HG03439 (cell line): ENCODE data around the gene KLK15.

Experiments used
- ATAC-seq: cut with Tn5 transposase; IDR thresholded peaks from one replicate; pipeline ENCODE4 v1.9.1; 2021; ENCODE audit warnings: mild to moderate bottlenecking, moderate library complexity; ENCODE audit not compliant: unreplicated experiment

The KLK15 gene, protein sequence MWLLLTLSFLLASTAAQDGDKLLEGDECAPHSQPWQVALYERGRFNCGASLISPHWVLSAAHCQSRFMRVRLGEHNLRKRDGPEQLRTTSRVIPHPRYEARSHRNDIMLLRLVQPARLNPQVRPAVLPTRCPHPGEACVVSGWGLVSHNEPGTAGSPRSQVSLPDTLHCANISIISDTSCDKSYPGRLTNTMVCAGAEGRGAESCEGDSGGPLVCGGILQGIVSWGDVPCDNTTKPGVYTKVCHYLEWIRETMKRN

DNA sequence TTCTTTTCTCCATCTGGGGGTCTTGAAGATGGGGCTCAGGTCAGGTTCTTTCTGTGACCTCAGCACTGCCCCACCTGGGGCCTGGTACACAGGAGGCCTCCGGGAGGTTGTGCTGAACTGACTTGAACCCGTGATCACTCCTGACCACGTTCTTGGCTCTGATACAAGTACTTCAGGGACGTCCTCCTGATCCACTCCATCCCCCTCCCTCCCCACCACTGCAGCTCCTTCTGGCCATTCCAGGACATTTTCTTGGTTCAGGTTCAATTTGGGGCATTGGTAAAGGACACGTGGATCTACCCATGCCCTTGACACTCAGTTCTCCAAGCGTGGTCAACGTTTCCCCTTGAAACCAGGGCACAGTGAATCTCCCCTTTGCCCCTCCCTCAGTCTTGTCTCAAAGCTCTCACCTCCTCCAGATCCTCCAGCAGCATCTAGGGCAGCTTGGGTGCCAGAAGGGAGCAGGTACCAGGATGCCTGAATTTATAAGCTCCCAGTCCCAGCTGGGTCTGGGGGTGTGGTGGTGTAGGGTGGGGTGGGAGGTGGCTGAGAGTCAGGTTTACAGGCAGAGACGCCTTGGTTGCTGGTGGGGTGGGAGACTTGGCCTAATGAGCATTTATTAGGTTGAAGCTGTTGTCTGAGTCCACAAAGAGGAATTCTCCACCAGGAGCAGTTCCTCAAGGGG lies at the start of gene KLK15:
Gene KLK15, minus strand, starts transcription at position 458 of the 685 bp plus-strand sequence. CDS start 2,082 bp downstream, outside the sequence.
- ATAC-seq = no peak

DNA sequence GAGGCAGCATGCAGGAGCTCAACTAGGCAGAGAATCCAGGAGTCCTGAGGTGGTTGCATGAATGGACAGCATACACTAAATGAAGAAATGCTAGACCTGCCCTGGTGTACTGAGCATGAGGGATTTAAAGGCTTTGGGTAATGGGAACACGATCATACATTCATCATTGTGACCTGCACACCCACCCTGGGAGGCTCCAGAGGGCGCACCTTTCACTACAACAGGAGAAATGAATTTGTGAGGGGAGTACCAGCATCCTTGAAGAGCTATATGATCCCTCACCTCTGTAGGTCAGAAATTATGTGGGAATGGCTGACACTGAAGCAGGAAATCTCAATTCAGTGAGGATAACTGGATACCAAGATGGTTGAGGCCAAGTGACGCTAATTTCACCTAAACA lies 48.8 kb upstream of the KLK15 start:
- no peak for ATAC-seq

DNA sequence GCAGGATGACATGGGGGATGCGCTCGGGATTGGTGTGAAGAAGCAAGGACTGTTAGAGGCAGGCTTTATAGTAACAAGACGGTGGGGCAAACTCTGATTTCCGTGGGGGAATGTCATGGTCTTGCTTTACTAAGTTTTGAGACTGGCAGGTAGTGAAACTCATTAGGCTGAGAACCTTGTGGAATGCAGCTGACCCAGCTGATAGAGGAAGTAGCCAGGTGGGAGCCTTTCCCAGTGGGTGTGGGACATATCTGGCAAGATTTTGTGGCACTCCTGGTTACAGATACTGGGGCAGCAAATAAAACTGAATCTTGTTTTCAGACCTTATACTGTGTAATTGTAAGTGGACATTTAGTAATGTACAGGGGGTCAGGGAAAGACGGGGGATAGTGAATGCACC lies 46.9 kb upstream of the KLK15 start:
- ATAC-seq = no peak

DNA sequence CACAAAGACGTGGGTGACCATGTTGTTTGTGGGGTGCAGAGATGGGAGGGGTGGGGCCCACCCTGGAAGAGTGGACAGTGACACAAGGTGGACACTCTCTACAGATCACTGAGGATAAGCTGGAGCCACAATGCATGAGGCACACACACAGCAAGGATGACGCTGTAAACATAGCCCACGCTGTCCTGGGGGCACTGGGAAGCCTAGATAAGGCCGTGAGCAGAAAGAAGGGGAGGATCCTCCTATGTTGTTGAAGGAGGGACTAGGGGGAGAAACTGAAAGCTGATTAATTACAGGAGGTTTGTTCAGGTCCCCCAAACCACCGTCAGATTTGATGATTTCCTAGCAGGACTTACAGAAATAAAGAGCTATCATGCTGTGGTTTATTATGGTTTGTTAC lies 45.5 kb upstream of the KLK15 start:
- no peak for ATAC-seq

DNA sequence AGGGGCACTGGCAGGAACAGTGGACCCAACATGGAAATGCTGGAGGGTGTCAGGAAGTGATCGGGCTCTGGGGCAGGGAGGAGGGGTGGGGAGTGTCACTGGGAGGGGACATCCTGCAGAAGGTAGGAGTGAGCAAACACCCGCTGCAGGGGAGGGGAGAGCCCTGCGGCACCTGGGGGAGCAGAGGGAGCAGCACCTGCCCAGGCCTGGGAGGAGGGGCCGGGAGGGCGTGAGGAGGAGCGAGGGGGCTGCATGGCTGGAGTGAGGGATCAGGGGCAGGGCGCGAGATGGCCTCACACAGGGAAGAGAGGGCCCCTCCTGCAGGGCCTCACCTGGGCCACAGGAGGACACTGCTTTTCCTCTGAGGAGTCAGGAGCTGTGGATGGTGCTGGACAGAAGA lies 44.0 kb upstream of the KLK15 start:
- no peak for ATAC-seq

DNA sequence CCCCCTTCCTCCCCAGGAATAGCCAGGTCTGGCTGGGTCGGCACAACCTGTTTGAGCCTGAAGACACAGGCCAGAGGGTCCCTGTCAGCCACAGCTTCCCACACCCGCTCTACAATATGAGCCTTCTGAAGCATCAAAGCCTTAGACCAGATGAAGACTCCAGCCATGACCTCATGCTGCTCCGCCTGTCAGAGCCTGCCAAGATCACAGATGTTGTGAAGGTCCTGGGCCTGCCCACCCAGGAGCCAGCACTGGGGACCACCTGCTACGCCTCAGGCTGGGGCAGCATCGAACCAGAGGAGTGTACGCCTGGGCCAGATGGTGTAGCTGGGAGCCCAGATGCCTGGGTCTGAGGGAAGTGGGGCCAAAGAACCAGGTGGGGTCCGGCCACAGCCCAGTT lies 43.1 kb upstream of the KLK15 start:
- no peak for ATAC-seq

DNA sequence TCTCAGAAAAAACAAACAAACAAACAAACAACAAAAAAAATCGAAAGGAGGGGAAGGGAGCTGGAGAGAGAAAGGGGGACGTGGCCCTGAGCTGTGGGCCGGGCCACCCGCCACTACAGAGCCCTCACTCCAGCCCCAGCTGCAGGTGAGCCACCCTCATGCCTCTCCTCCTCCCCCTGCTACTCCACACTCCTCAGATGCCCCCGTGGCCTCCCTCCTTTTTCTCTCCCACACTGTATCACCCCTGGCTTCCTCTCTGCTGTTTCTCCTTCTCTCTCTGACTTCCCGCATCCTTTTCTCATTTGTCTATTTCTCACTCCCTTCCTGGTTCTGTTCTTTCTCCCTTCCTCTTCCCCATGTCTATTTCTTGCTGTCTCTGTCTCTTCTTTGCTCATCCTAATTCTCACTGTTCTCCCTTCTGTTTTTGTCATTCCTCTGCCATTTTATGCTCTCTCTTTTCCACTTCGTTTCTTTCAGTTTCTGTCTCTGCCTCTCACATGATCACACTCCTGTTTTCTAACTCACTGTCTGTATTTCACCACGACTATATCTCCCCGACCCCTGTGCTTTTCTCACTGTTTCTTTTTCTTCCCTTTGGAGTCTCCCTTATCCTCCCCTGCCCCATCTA lies 42.5 kb upstream of the KLK15 start:
- ATAC-seq = no peak

DNA sequence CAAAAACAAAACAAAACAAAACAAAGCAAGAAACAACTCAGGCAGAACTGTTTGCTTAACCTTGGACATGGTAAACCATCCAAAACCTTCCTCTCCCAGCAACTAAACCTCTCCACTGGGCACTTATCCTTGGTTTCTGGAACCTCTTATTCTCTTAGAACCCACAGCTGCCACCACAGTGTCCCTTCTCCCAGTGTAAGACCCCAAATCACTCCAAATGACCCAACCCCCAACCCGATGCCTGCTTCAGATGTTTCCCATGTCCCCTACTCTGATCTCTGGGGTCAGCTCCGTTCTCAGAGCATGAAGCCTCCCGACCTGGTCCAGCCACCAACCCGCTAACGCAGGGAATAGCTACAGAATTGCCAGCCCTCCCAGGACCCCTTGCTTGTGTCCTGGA lies 40.8 kb upstream of the KLK15 start:
- no peak for ATAC-seq

DNA sequence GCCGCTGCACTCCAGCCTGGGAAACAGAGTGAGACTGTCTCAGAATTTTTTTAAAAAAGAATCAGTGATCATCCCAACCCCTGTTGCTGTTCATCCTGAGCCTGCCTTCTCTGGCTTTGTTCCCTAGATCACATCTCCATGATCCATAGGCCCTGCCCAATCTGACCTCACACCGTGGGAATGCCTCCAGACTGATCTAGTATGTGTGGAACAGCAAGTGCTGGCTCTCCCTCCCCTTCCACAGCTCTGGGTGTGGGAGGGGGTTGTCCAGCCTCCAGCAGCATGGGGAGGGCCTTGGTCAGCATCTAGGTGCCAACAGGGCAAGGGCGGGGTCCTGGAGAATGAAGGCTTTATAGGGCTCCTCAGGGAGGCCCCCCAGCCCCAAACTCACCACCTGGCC lies 39.7 kb upstream of the KLK15 start, which contains the start of gene KLK2:
Gene KLK2, plus strand, starts transcription at position 384 of the 400 bp plus-strand sequence. CDS start 35 bp downstream, outside the sequence.
- ATAC-seq = no peak

DNA sequence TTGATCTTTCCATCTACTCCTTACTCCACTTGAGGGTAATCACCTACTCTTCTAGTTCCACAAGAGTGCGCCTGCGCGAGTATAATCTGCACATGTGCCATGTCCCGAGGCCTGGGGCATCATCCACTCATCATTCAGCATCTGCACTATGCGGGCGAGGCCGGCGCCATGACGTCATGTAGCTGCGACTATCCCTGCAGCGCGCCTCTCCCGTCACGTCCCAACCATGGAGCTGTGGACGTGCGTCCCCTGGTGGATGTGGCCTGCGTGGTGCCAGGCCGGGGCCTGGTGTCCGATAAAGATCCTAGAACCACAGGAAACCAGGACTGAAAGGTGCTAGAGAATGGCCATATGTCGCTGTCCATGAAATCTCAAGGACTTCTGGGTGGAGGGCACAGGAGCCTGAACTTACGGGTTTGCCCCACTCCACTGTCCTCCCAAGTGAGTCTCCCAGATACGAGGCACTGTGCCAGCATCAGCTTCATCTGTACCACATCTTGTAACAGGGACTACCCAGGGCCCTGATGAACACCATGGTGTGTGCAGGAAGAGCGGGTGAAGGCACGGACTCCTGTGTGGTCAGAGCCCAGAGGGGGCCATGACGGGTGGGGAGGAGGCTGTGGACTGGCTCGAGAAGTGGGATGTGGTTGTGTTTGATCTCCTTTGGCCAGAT lies 37.2 kb upstream of the KLK15 start:
- ATAC-seq = no peak

DNA sequence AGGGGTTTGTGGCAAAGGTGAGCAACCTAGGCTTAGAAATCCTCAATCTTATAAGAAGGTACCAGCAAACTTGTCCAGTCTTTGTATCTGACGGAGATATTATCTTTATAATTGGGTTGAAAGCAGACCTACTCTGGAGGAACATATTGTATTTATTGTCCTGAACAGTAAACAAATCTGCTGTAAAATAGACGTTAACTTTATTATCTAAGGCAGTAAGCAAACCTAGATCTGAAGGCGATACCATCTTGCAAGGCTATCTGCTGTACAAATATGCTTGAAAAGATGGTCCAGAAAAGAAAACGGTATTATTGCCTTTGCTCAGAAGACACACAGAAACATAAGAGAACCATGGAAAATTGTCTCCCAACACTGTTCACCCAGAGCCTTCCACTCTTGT lies 36.1 kb upstream of the KLK15 start:
- ATAC-seq = no peak

DNA sequence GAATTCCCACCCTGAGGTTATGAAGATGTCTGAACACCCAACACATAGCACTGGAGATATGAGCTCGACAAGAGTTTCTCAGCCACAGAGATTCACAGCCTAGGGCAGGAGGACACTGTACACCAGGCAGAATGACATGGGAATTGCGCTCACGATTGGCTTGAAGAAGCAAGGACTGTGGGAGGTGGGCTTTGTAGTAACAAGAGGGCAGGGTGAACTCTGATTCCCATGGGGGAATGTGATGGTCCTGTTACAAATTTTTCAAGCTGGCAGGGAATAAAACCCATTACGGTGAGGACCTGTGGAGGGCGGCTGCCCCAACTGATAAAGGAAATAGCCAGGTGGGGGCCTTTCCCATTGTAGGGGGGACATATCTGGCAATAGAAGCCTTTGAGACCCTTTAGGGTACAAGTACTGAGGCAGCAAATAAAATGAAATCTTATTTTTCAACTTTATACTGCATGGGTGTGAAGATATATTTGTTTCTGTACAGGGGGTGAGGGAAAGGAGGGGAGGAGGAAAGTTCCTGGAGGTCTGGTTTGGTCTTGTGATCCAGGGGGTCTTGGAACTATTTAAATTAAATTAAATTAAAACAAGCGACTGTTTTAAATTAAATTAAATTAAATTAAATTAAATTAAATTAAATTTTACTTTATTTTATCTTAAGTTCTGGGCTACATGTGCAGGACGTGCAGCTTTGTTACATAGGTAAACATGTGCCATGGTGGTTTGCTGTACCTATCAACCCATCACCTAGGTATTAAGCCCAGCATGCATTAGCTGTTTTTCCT lies 28.3 kb upstream of the KLK15 start:
- ATAC-seq = no peak

DNA sequence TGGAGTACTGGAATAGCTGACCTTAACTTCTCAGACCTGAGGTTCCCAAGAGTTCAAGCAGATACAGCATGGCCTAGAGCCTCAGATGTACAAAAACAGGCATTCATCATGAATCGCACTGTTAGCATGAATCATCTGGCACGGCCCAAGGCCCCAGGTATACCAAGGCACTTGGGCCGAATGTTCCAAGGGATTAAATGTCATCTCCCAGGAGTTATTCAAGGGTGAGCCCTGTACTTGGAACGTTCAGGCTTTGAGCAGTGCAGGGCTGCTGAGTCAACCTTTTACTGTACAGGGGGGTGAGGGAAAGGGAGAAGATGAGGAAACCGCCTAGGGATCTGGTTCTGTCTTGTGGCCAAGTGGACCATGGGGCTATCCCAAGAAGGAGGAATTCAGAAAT lies 27.6 kb upstream of the KLK15 start:
- ATAC-seq = no peak

DNA sequence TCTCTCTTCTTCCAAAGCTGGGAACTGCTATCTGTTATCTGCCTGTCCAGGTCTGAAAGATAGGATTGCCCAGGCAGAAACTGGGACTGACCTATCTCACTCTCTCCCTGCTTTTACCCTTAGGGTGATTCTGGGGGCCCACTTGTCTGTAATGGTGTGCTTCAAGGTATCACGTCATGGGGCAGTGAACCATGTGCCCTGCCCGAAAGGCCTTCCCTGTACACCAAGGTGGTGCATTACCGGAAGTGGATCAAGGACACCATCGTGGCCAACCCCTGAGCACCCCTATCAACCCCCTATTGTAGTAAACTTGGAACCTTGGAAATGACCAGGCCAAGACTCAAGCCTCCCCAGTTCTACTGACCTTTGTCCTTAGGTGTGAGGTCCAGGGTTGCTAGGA lies 26.5 kb upstream of the KLK15 start:
- ATAC-seq = no peak

DNA sequence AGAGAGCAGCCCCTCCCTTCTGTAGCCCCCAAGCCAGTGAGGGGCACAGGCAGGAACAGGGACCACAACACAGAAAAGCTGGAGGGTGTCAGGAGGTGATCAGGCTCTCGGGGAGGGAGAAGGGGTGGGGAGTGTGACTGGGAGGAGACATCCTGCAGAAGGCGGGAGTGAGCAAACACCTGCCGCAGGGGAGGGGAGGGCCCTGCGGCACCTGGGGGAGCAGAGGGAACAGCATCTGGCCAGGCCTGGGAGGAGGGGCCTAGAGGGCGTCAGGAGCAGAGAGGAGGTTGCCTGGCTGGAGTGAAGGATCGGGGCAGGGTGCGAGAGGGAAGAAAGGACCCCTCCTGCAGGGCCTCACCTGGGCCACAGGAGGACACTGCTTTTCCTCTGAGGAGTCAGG lies 25.5 kb upstream of the KLK15 start:
- ATAC-seq = no peak

DNA sequence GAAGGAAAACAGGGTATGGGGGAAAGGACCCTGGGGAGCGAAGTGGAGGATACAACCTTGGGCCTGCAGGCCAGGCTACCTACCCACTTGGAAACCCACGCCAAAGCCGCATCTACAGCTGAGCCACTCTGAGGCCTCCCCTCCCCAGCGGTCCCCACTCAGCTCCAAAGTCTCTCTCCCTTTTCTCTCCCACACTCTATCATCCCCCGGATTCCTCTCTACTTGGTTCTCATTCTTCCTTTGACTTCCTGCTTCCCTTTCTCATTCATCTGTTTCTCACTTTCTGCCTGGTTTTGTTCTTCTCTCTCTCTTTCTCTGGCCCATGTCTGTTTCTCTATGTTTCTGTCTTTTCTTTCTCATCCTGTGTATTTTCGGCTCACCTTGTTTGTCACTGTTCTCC lies 24.0 kb upstream of the KLK15 start:
- ATAC-seq = no peak

DNA sequence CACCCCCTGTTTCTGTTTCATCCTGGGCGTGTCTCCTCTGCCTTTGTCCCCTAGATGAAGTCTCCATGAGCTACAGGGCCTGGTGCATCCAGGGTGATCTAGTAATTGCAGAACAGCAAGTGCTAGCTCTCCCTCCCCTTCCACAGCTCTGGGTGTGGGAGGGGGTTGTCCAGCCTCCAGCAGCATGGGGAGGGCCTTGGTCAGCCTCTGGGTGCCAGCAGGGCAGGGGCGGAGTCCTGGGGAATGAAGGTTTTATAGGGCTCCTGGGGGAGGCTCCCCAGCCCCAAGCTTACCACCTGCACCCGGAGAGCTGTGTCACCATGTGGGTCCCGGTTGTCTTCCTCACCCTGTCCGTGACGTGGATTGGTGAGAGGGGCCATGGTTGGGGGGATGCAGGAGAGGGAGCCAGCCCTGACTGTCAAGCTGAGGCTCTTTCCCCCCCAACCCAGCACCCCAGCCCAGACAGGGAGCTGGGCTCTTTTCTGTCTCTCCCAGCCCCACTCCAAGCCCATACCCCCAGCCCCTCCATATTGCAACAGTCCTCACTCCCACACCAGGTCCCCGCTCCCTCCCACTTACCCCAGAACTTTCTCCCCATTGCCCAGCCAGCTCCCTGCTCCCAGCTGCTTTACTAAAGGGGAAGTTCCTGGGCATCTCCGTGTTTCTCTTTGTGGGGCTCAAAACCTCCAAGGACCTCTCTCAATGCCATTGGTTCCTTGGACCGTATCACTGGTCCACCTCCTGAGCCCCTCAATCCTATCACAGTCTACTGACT lies 21.4 kb upstream of the KLK15 start, which contains the start of gene KLK3:
Gene KLK3, plus strand, starts transcription at position 280 of the 775 bp plus-strand sequence. Its CDS starts 41 bp downstream, at position 321.
- ATAC-seq = no peak

DNA sequence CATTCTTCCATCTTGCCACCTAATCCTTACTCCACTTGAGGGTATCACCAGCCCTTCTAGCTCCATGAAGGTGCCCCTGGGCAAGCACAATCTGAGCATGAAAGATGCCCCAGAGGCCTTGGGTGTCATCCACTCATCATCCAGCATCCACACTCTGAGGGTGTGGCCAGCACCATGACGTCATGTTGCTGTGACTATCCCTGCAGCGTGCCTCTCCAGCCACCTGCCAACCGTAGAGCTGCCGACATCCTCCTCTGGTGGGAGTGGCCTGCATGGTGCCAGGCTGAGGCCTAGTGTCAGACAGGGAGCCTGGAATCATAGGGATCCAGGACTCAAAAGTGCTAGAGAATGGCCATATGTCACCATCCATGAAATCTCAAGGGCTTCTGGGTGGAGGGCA lies 18.2 kb upstream of the KLK15 start:
- no peak for ATAC-seq

DNA sequence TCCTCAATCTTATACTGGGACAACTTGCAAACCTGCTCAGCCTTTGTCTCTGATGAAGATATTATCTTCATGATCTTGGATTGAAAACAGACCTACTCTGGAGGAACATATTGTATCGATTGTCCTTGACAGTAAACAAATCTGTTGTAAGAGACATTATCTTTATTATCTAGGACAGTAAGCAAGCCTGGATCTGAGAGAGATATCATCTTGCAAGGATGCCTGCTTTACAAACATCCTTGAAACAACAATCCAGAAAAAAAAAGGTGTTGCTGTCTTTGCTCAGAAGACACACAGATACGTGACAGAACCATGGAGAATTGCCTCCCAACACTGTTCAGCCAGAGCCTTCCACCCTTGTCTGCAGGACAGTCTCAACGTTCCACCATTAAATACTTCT lies 17.4 kb upstream of the KLK15 start:
- no peak for ATAC-seq
